ENCODE results near the gene NMD3.

Gene NMD3

DNA sequence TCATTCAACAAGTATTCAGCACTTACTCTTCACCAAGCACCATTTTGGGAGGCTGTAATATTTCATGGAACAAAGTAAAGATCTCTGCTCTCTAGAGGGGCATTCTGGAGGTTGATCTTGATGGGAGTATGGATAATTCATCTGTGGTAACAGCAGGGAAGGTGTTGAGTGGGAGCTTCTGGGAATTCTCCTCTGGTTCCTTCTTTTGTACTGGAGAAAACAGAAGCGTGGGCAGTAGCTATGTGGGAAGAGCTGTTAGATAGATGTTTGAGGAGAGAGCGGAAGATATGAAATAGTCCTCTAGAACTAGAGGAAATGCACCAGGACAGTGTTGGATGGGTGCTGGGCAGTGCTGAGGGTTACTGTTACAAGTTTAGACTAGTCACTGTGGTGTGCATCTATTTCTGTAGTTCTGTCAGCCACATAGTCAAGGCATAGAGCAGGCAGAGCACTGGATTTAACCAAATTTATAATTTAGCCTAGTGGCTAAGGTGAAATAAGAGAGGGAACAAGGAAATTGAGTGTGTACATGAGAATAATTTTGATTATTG, 9.6 kb downstream of the NMD3 start:
- DNase-seq (ENCODE audit: low read depth in 2 of 2), result no peak

DNA sequence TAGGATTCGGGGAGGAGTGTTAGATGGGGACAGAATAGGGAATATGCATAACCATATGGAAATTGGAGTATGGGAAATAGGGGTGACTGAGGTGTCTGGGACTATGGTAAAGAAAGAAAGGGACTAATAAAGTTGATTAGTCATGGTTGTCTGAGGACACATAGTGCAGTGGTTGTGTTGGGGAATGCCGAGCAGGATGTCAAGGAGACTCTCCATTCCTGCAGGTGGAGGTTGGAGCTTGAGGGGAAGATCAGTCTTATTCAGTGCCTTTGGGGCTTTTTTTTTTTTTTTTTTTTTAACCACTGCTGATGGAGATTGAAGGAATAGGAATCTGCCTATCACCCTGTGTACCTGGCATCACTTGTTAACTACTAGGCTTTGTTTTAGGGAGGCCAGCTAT, 10.8 kb downstream of the NMD3 start:
- DNase-seq (ENCODE audit: low read depth in 2 of 2), result no peak

DNA sequence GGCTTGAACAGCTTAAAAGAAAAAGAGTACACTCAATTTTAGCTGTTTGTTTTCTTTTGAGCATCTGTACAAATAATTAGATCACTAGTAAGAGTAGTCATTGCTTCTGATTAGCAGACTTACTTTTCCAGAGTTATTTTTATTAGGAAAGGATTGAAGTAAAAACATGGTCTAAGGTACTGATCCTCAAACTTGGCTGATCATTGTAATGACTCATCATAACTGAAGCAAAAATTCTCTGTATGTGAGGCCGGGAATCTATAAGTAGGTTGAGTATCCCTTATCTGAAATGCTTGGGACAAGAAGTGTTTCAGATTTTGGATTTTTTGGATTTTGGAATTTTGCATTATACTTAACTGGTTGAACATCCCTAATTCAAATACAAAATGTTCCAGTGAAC, 12.4 kb downstream of the NMD3 start:
- DNase-seq (ENCODE audit: low read depth in 2 of 2), result no peak

DNA sequence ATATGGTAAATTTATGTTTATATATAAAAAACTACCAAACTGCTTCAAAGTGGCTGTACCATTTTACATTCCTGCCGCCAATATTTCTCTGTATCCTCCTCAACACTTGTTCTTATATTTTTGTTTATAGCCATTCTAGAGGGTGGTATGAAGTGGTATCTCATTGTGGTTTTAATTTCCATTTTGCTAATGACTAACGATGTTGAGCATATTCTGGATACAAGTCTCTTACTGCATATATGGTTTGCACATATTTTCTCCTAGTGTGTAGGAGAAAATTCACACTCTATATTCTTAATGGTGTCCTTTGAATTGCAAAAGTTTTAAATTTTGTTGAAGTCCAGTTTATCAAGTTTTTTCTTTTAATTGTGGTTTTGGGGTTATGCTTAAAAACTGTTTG, 15.1 kb downstream of the NMD3 start:
- DNase-seq (ENCODE audit: low read depth in 2 of 2), result no peak

DNA sequence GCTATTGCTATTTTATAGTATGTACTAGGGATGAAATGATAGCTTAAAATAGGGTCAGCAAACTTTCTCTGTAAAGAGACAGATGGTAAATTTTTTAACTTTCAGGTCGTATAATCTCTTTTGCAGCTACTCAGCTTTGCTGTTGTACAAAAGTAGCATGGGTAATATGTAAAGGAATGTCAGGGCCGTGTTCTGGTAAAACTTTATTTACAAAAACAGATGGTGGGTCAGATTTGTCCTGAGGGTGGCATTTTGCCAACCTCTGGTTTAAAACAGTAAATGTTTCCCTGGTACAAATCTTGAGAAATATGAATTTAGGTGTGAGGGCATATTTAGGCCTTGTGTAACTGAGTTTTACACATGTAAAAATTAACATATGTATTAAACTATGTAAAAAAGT, 18.6 kb downstream of the NMD3 start:
- no peak for DNase-seq (ENCODE audit: low read depth in 2 of 2)

DNA sequence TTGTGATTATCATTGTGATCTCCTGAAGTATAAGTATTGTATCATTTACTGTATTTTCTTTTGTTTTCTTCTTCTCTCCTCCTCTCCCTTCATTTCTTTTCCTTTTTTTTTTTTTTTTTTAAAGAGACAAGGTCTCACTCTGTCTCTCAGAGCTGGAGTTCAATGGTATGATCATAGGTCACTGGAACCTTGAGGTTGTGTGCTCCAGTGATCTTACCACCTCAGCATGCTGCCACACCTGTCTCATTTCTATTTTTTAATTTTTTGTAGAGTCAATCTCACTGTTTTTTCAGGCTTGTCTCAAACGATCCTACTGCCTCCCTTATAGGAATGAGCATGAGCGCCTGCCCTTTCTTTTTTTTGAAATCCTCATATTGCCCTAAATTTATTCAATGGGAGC, 23.4 kb downstream of the NMD3 start:
- DNase-seq (ENCODE audit: low read depth in 2 of 2), result no peak

DNA sequence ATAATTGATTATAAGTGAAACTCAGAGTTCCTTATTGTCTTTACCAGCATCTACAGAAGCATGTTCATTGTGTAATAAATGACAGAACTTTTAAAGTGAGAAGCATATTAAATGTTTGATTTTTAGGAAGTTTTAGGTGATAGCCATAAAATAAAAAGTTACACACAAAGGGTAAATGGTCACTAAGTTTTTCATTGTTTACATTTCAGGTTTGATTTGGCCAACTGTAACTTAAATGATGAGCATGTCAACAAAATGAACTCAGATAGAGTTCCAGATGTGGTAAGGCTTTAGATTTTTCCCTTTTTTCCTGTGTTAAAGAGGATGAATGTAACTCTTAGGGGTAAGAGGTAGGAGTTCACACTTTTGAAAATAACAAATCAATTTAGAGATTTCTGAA, 25.9 kb downstream of the NMD3 start:
- DNase-seq (ENCODE audit: low read depth in 2 of 2), result no peak

DNA sequence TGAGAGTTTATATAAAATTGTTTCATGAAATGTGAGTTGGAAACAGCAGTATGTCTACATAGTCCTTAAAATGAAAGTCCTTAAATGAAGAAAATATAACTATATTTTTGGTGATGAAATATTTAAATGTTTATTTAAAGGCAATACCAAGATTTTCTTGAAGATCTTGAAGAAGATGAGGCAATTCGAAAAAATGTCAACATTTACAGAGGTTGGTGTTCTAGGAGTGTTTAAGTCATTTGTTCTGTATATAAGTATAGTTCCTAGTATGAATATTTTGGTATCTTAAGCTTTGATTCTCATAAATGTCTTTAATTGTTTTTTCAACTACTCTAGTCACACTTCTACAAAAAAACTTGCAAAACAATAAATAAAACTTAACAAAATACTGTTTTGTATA, 29.0 kb downstream of the NMD3 start:
- DNase-seq (ENCODE audit: low read depth in 2 of 2), result no peak

DNA sequence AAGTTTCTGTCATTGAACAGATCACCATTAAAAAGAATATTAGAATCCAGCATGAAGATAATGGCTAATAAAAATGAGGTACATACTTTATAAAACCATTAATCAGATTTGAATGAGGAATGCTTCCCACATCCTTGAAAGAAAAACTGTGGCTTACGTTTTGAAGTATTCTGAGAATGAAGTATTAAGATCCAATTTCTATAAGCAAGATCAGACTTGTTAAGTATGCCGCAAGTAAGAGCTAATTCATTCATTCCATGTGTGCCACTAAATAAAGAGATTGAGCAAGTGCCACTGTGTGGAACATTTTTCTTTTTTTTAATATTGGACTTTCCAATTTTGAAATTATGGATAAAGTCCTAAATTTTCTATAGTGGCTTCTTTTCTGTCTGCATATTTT, 30.6 kb downstream of the NMD3 start:
- DNase-seq (ENCODE audit: low read depth in 2 of 2), result no peak

DNA sequence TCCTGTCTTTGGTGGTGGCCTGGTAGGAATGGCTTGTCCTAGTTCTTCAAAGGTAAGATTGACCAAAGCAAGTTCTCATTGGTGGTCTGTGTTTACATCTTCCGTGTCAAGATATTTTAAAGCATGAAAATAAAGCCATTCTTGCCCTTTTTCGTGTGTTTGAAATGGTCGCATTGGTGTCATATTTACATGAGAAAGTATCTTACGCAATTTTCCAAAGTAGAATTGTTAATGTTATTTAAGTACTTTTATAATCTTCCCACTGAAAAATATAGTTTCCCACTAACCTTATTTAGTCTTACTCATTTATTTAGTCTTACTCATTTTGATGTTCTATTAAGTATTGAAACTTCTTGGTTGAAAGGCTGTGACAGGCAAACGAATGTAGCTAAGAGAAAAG, 31.0 kb downstream of the NMD3 start:
- no peak for DNase-seq (ENCODE audit: low read depth in 2 of 2)

DNA sequence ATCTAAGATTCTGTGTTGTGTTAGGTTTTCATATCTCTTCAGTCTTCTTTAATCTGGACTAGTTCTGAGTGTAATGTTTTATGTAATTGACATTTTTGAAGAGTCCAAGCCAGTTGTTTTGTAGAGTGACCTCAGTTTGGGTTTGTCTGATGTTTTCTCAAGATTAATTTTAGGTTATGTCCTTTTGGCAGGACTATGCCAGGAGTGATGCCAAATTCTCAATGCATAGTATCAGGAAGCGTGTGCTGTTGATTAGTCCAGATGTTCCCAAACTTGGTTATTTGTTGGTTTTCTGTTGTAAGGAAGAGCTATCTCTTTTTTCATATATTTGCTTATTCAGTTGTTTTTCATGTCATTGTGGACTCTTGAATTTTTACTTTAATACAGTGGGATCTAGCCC, 32.6 kb downstream of the NMD3 start:
- DNase-seq (ENCODE audit: low read depth in 2 of 2), result no peak

DNA sequence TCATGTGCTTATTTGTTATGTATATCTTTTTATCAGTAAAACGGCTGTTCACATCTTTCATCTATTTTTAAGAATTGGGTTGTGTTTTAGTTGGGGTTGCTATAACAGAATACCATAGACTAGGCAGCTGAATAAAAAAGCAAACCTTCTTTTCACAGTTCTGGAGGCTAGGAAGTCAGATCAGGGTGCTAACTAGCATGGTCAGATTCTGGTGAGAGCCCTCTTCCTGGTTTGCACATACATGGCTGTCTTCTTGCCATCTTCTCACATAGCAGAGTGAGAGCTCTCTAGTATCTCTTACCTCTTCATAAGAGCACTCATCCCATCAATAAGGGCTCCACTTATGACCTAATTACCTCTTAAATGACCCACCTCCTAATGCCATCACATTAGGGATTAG, 33.8 kb downstream of the NMD3 start:
- DNase-seq (ENCODE audit: low read depth in 2 of 2), result no peak

DNA sequence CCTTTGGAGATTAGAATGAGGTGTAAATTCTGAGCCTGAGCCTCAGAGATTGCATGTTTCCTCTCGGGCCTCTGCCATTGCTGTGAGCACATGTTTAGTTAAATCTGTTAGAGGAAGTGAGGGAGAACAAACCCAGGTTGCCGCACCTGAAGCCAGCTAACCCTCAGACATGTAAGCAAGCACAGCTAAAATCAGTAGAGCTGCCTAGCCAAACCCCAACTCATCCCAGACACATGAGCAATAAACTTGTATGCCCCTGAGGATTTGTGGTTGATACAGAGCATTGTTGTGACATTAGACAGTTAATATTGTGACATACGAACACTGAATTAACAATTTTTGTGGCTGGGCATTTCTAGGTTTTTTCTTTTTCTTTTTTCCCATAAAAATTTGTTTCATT, 41.9 kb downstream of the NMD3 start:
- no peak for DNase-seq (ENCODE audit: low read depth in 2 of 2)

DNA sequence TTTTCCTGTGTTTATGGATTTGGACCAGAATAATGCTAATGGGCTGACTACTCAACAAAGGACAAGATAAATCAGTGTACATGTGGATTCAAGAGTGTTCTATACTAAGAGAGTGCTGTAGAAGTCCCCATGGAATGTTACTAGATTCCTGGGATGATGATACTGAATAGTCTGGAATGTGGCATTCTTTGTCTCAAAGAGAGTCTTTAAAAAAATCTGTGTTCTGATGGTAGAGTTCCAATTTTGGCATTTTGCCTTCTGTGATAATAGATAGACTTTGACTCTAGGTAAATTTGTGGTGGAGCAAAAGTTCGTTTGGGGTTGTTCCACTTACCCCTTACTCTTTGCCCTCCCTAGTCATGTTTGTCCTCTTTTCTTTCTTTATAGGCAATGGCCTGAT, 43.7 kb downstream of the NMD3 start:
- DNase-seq (ENCODE audit: low read depth in 2 of 2), result no peak

DNA sequence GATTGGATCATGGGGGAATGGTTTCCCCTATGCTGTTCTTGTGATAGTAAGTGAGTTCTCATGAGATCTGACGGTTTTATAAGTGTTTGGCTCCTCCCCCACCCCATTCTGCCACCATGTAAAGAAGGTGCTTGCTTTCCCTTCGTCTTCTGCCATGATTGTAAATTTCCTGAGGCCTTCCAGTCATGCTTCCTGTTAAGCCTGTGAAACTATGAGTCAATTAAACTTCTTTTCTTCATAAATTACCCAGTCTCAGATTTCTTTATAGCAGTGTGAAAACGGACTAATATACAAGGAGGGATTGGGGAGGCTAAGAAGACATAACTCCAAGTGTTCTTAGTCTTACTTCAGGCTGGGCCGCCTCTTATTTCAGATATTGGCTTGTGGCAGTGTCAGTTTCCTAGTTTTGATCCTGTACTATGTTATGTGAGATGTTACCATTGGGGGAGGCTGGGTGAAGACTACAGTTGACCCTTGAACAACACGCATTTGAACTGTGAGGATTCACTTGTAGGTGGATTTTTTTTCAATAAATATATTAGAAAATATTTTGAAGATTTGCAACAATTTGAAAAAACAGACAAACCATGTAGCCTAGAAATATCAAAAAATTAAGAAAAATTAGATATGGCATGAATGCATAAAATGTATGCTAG, 44.9 kb downstream of the NMD3 start:
- DNase-seq (ENCODE audit: low read depth in 2 of 2), result no peak

DNA sequence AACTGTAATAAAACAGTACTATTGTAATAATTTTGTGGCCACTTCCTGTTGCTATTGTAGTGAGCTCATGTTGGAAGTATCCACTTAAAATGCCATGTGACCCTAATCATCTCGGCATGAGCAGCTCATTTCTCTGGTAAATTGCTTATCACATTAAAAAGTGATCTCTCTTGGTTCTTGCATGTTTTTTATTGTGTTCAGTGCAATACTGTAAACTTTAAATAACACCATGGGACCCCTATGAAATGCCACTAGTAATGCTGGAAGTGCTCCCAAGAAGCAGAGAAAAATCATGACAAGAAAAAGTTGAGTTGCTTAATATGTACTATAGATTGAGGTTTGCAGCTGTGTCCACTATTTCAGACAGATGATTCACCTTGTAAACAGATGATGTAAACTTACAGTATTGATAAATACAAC, 45.6 kb downstream of the NMD3 start:
- no peak for DNase-seq (ENCODE audit: low read depth in 2 of 2)

DNA sequence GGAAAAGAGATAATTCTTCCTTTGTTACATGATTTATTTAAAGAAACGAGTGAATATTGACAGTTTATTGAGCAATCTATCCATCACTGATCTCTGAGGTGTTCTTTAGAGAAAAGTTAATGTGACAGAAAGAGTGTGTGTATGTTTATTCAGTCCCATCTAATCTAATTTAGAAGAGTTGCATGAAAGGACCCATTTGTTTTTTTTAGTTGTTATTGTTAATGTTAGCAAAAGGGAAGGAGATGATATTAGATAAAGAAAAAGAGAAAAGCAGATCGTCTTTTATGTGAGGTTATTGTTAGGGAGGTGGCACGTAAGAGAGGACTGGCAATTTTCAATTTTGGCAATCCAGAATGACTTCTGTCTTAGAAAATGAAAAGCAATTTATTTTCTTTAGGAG, 46.5 kb downstream of the NMD3 start:
- DNase-seq (ENCODE audit: low read depth in 2 of 2), result no peak

DNA sequence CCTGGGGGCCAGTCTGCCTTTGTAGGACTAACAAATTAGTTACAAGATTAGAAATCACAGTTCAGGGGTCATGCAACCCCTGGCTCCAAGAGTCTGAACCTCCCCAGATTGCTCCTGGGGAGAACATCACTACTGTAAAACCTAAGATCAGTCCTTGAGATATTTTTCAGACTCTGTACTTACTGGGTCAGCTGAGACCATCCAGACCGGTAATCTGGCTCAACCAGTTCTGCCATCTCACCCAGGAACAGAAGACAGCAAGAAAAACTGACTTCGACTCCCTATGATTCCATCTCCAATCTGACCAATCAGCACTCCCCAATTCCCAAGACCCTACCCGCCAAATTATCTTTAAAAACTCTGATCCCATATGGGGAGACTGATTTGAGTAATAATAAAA, 47.5 kb downstream of the NMD3 start:
- no peak for DNase-seq (ENCODE audit: low read depth in 2 of 2)

DNA sequence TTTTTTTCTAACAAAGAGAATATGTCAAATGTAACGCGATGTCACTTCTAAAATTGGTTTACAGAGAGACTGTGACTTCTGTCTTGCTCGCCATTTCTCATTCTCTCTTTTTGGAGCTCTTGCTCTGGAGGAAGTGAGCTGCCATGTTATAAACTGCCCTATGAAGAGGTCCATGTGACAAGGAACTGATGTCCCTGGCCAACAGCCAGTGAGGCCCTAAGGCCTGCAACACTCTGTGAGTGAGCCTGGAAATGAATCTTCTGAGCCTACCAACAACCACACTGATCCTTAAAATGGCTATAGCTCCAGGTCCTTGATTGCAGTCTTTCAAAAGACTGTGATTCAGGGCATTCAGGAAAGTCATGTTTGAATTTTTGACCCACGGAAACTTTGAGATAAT, 49.9 kb downstream of the NMD3 start:
- DNase-seq (ENCODE audit: low read depth in 2 of 2), result no peak

DNA sequence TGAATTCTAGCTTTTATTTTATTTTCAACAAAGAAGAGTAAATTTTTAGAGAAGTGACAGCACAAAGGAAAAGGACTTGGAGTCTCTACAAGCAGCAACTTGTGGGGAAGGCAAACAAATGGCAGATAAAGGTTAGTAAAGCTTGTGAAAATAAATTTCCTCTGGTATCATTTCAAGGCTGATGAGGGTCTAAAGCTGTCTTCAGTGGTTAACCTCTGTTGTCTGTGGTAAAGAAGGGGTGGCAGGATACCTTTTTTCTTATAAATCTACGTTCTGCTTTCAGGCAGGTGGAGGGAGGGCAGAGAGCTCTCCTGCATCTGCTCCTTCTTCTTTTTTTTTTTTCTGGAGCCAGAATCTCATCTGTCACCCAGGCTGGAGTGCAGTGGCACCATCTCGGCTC, 50.5 kb downstream of the NMD3 start:
- DNase-seq (ENCODE audit: low read depth in 2 of 2), result no peak

DNA sequence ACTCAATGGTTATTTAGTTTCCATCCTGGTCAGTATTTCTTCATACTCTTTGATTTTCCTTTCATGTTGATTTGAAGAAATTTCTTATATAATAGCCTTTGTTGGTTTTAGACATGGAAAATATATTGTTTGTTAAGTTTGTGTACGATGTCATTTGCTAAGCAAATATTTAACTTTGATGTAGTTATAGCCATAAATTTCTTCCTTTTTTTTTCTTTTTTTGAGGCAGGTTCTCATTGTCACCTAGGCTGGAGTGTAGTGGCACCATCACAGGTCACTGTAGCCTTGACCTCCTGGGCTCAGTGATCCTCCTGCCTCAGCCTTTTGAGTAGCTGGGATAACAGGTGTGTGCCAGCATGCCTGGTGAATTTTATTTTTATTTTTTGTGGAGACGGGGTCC, 51.4 kb downstream of the NMD3 start:
- no peak for DNase-seq (ENCODE audit: low read depth in 2 of 2)

DNA sequence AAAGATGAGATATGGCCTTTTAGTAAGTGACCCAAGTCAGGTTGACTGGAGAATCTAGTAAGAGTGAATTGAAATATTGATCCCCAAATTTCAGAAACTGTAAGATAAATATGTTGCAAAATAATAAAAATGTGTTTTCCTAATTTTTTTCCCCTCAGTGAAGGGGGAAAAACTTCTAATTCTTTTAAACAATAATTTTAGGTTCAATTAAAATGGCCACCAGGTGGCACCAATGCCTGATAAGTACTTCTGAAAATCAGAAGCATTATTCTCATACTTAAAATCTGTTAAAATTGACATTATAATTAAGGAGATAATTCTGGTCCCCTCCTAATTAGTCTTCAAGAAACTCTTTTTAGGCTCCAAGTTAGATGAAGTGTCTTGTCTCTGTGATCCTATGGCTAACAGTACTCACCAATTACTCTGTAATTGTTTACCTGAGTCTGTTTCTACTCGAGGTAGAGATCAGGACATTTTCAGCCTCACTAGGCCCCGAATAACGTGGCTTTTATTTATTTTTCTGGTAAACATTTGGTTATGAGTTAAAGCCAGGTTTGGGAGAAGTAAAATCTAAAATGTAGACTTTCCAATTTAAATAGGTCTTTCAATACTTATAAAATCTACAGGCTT, 52.6 kb downstream of the NMD3 start:
- DNase-seq (ENCODE audit: low read depth in 2 of 2), result no peak

DNA sequence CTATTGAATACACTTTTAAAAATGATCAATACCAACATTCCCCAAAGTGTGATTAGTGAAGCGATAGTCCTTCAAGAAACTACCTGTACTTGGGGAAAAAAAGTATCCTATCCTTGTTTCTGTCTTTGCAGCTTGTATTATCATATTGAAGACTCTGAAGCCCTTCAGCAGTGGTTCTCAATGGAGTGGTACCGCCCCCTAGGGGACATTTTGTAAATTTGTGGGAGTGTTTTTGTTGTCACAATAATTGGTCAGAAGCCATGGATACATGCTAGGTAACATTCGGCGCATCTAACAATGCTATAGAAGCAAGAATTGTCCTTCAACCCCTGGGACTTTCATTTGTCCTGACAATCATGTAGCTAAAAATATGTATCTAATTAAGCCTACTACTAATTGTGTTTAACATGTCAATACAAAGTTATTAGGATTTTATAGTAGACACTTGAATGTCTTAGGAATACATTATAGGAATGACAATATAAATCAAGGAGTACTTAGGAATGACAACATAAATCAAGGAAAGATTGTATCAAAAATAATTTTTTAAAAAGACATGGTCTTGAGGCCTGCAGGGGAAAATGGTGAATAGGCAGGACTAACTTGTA, 53.7 kb downstream of the NMD3 start:
- peak; percentile 14 to 18 for DNase-seq (ENCODE audit: low read depth in 2 of 2)
